WTC11 (cell line): Measurements from ENCODE around the gene BMP10. TPM values are rescaled to one million over a fixed set of nuclear protein-coding genes. Genes with fewer than 3 reads are reported as not detected.

Experiments
- ATAC-seq: fragments of 200-7000 bp; cut with Tn5 transposase; 2 replicates; pipeline ENCODE4 v1.10.0; 2021; ENCODE audit warnings: mild to moderate bottlenecking, moderate library complexity
- CTCF ChIA-PET: fragments of 300-600 bp; sonication (Branson Sonifier 250); formaldehyde crosslinking; loops from one replicate; lab custom pipeline; 2021; ENCODE audit warnings: antibody characterized with exemption; lab: Charles Lee
- POLR2A ChIA-PET: fragments of 350-600 bp; sonication (Branson Sonifier 250); formaldehyde crosslinking; loops from one replicate; lab custom pipeline; 2021; ENCODE audit warnings: antibody characterized with exemption; lab: Charles Lee
- DNase-seq: peaks from one replicate; pipeline ENCODE4 v3.0.0; 2021; ENCODE audit warnings: low spot score
- H3K27ac Mint-ChIP-seq: 2 replicates; pipeline ENCODE4 v1.8.0; 2021; ENCODE audit warnings: mixed read lengths
- H3K27me3 Mint-ChIP-seq: 2 replicates; pipeline ENCODE4 v1.8.0; 2021; ENCODE audit warnings: low read depth, mild to moderate bottlenecking, moderate library complexity, mixed read lengths
- H3K36me3 Mint-ChIP-seq: 2 replicates; pipeline ENCODE4 v1.8.0; 2021; ENCODE audit warnings: mixed read lengths
- H3K4me1 Mint-ChIP-seq: 2 replicates; pipeline ENCODE4 v1.8.0; 2022; ENCODE audit warnings: mixed read lengths
- H3K4me3 Mint-ChIP-seq: 2 replicates; pipeline ENCODE4 v1.8.0; 2021; ENCODE audit warnings: mild to moderate bottlenecking, moderate library complexity, mixed read lengths
- H3K9me3 Mint-ChIP-seq: 2 replicates; pipeline ENCODE4 v1.8.0; 2021; ENCODE audit warnings: mixed read lengths
- ATF1 ChIP-seq: sonication (generic); formaldehyde crosslinking; IDR thresholded peaks from 2 replicates; pipeline ENCODE4 v1.8.1; 2023; ENCODE audit warnings: mild to moderate bottlenecking, moderate library complexity, missing genetic modification reagents
- ATF6 ChIP-seq: sonication (generic); formaldehyde crosslinking; IDR thresholded peaks from 2 replicates; pipeline ENCODE4 v1.8.1; 2023; ENCODE audit warnings: mild to moderate bottlenecking, missing genetic modification reagents
- CREB1 ChIP-seq: sonication (generic); formaldehyde crosslinking; IDR thresholded peaks from 2 replicates; pipeline ENCODE4 v1.8.0; 2023; ENCODE audit warnings: mild to moderate bottlenecking, missing genetic modification reagents
- CREM ChIP-seq: sonication (generic); formaldehyde crosslinking; IDR thresholded peaks from 2 replicates; pipeline ENCODE4 v1.8.1; 2022; ENCODE audit warnings: mild to moderate bottlenecking, missing genetic modification reagents, moderate library complexity
- ELF4 ChIP-seq: sonication (generic); formaldehyde crosslinking; IDR thresholded peaks from 2 replicates; pipeline ENCODE4 v1.8.1; 2022; ENCODE audit warnings: low read depth, mild to moderate bottlenecking, moderate library complexity, missing genetic modification reagents
- ETV6 ChIP-seq: sonication (generic); formaldehyde crosslinking; IDR thresholded peaks from 2 replicates; pipeline ENCODE4 v1.8.1; 2022; ENCODE audit warnings: mild to moderate bottlenecking, missing genetic modification reagents
- FOXP1 ChIP-seq: sonication (generic); formaldehyde crosslinking; IDR thresholded peaks from 2 replicates; pipeline ENCODE4 v1.8.0; 2022; ENCODE audit warnings: missing genetic modification reagents, mild to moderate bottlenecking, moderate library complexity, borderline replicate concordance
- GTF2I ChIP-seq: fragments of 250-450 bp; sonication (Bioruptor Pico); conservative IDR thresholded peaks from 2 replicates; pipeline ENCODE4 v1.4.0; 2021; ENCODE audit warnings: mild to moderate bottlenecking
- HMGA2 ChIP-seq: fragments of 250-450 bp; sonication (Bioruptor Pico); IDR thresholded peaks from 2 replicates; pipeline ENCODE4 v1.4.0; 2021; ENCODE audit warnings: mild to moderate bottlenecking, moderate library complexity
- NFE2L1 ChIP-seq: sonication (generic); formaldehyde crosslinking; IDR thresholded peaks from 2 replicates; pipeline ENCODE4 v1.8.1; 2023; ENCODE audit warnings: missing genetic modification reagents
- SMAD3 ChIP-seq: sonication (generic); formaldehyde crosslinking; IDR thresholded peaks from 2 replicates; pipeline ENCODE4 v1.8.0; 2022; ENCODE audit warnings: missing genetic modification reagents, mild to moderate bottlenecking, borderline replicate concordance
- SOX15 ChIP-seq: fragments of 250-450 bp; sonication (Bioruptor Pico); IDR thresholded peaks from 2 replicates; pipeline ENCODE4 v1.9.0; 2021; ENCODE audit warnings: mild to moderate bottlenecking
- TP53 ChIP-seq: sonication (generic); formaldehyde crosslinking; IDR thresholded peaks from 2 replicates; pipeline ENCODE4 v1.8.1; 2023; ENCODE audit warnings: mild to moderate bottlenecking, missing genetic modification reagents
- USF1 ChIP-seq: sonication (generic); formaldehyde crosslinking; IDR thresholded peaks from 2 replicates; pipeline ENCODE4 v1.8.0; 2022; ENCODE audit warnings: mild to moderate bottlenecking, missing genetic modification reagents
- ZNF232 ChIP-seq: sonication (generic); formaldehyde crosslinking; IDR thresholded peaks from 2 replicates; pipeline ENCODE4 v1.8.0; 2022; ENCODE audit warnings: mild to moderate bottlenecking, missing genetic modification reagents
- ZNF263 ChIP-seq: sonication (generic); formaldehyde crosslinking; IDR thresholded peaks from 2 replicates; pipeline ENCODE4 v1.8.1; 2022; ENCODE audit warnings: low read depth, mild to moderate bottlenecking, moderate library complexity, missing genetic modification reagents
- ZNF317 ChIP-seq: sonication (generic); formaldehyde crosslinking; IDR thresholded peaks from 2 replicates; pipeline ENCODE4 v1.8.1; 2023; ENCODE audit warnings: low read depth, mild to moderate bottlenecking, moderate library complexity, missing genetic modification reagents, borderline replicate concordance
- ZNF416 ChIP-seq: fragments of 250-450 bp; sonication (Bioruptor Pico); IDR thresholded peaks from 2 replicates; pipeline ENCODE4 v1.9.0; 2021; ENCODE audit warnings: mild to moderate bottlenecking, inconsistent platforms
- ZNF532 ChIP-seq: fragments of 250-450 bp; sonication (Bioruptor Pico); IDR thresholded peaks from 2 replicates; pipeline ENCODE4 v1.9.0; 2021; ENCODE audit warnings: mild to moderate bottlenecking, borderline replicate concordance
- ZNF671 ChIP-seq: fragments of 250-450 bp; sonication (Bioruptor Pico); IDR thresholded peaks from 2 replicates; pipeline ENCODE4 v1.8.0; 2021; ENCODE audit warnings: mild to moderate bottlenecking
- total RNA-seq: library from RNA; stranded (reverse); gene quantifications from 3 replicates; pipeline ENCODE4 v1.2.3, GENCODE V29; 2021
- TF ChIP-seq, protein P1 (sequence below): sonication (generic); formaldehyde crosslinking; IDR thresholded peaks from 2 replicates; pipeline ENCODE4 v1.8.0; 2022; ENCODE audit warnings: mild to moderate bottlenecking, missing genetic modification reagents
- TF ChIP-seq, protein P2 (sequence below): sonication (generic); formaldehyde crosslinking; IDR thresholded peaks from 2 replicates; pipeline ENCODE4 v1.8.0; 2023; ENCODE audit warnings: missing genetic modification reagents
- TF ChIP-seq, protein P3 (sequence below): fragments of 250-450 bp; sonication (Bioruptor Pico); IDR thresholded peaks from 2 replicates; pipeline ENCODE4 v1.8.0; 2021; ENCODE audit warnings: mild to moderate bottlenecking

Gene BMP10
- total RNA-seq, 1 experiment from 2014 or later, result not detected

DNA sequence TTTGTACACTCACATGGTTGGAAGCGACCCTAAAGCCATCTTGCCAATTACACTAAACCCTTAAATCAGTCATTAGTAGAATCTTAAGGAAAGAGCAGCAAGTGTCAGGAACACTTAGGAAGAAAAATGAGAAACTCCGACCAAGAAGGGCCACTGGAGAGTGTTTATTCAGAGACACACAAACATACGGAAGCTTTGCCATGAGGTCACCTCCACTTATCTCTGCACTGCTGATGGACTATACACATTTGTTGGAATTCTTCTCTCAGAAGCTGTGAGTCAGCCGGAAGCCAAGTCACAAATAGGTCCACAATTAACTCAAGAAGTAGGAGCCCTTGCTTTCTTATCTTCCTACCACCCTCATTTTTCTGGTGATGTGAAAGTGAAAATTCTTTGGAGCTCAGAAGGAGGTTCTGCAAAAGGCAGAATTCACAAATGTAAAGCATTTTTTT is 21.6 kb downstream of the BMP10 start (continued):
- TF ChIP-seq ATF6 (CRISPR knock-in tag) (no peak), FOXP1 (CRISPR knock-in tag) (no peak), HMGA2 (CRISPR knock-in tag) (no peak), ZNF671 (CRISPR knock-in tag) (no peak), SOX15 (no peak), ZNF232 (CRISPR knock-in tag) (no peak), ZNF416 (no peak), CREM (CRISPR knock-in tag) (no peak)
- TF ChIP-seq, all 79 proteins: peak for 0

- peaks cover 4% of the 10 kb centered on the region; the same call in 1 of the 2 replicates for H3K9me3 Mint-ChIP-seq
- no peaks in the 10 kb centered on the region for H3K27me3 Mint-ChIP-seq
- H3K4me1 Mint-ChIP-seq, result peaks cover 5% of the 10 kb centered on the region; the same call in 1 of the 2 replicates
- ChIA-PET CTCF (no interaction called here), POLR2A (no interaction called here)
- TF ChIP-seq, protein P1, sequence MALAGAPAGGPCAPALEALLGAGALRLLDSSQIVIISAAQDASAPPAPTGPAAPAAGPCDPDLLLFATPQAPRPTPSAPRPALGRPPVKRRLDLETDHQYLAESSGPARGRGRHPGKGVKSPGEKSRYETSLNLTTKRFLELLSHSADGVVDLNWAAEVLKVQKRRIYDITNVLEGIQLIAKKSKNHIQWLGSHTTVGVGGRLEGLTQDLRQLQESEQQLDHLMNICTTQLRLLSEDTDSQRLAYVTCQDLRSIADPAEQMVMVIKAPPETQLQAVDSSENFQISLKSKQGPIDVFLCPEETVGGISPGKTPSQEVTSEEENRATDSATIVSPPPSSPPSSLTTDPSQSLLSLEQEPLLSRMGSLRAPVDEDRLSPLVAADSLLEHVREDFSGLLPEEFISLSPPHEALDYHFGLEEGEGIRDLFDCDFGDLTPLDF, result no peak
- no peak for TF ChIP-seq ZNF232 (CRISPR knock-in tag)
- TF ChIP-seq, protein P2, sequence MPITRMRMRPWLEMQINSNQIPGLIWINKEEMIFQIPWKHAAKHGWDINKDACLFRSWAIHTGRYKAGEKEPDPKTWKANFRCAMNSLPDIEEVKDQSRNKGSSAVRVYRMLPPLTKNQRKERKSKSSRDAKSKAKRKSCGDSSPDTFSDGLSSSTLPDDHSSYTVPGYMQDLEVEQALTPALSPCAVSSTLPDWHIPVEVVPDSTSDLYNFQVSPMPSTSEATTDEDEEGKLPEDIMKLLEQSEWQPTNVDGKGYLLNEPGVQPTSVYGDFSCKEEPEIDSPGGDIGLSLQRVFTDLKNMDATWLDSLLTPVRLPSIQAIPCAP (CRISPR knock-in tag), result no peak
- no peak for ATAC-seq
- no peak overlapping the region for H3K4me3 Mint-ChIP-seq
- no peaks in the 10 kb centered on the region for H3K36me3 Mint-ChIP-seq
- no peak overlapping the region for H3K27ac Mint-ChIP-seq
- no peak for DNase-seq
Measured at GRCh38 chr2:68847751-68848150, 23.4 kb downstream of the BMP10 start.

GRCh38 chr2:68846091-68846490 is 25.1 kb downstream of the BMP10 start:
- Mint-ChIP-seq H3K4me3 (no peak overlapping the region), H3K9me3 (peaks cover 4% of the 10 kb centered on the region; the same call in 1 of the 2 replicates), H3K27me3 (no peaks in the 10 kb centered on the region), H3K27ac (no peak overlapping the region), H3K4me1 (peaks cover 5% of the 10 kb centered on the region; the same call in 1 of the 2 replicates), H3K36me3 (no peaks in the 10 kb centered on the region)
- no peak for ATAC-seq
- no peak for DNase-seq
- ChIA-PET CTCF (interaction anchor here (0.8 kb wide), 1 partner anchor 97 kb away, joined by 3 read pairs; no protein-coding TSS in a partner anchor), POLR2A (no interaction called here)
- TF ChIP-seq ZNF532 (no peak), GTF2I (CRISPR knock-in tag) (no peak), TP53 (CRISPR knock-in tag) (no peak), ZNF232 (CRISPR knock-in tag) (no peak), NFE2L1 (no peak), ATF1 (CRISPR knock-in tag) (no peak), USF1 (no peak), ZNF317 (CRISPR knock-in tag) (no peak), SMAD3 (CRISPR knock-in tag) (no peak), CREB1 (CRISPR knock-in tag) (no peak), ZNF416 (no peak), ZNF263 (CRISPR knock-in tag) (no peak), ELF4 (CRISPR knock-in tag) (no peak), FOXP1 (CRISPR knock-in tag) (no peak), ETV6 (no peak)
- TF ChIP-seq, protein P3, sequence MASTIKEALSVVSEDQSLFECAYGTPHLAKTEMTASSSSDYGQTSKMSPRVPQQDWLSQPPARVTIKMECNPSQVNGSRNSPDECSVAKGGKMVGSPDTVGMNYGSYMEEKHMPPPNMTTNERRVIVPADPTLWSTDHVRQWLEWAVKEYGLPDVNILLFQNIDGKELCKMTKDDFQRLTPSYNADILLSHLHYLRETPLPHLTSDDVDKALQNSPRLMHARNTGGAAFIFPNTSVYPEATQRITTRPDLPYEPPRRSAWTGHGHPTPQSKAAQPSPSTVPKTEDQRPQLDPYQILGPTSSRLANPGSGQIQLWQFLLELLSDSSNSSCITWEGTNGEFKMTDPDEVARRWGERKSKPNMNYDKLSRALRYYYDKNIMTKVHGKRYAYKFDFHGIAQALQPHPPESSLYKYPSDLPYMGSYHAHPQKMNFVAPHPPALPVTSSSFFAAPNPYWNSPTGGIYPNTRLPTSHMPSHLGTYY, result no peak
- TF ChIP-seq, protein P1, result no peak
